Omental fat pad (tissue), 4 donors: ENCODE results near the gene GPR39. TPM values are rescaled to one million over a fixed set of nuclear protein-coding genes. Genes with fewer than 3 reads are reported as not detected.
"Not testable (repeated sequence)": the region's sequence is repeated elsewhere in the genome, so short reads cannot be mapped to it uniquely, and the experiment has no call there.

Experiments used
- ATAC-seq: fragments of 150-250 bp; one replicate; pipeline ENCODE4 v1.9.1; 2016; ENCODE audit warnings: mild to moderate bottlenecking, moderate library complexity; ENCODE audit not compliant: low FRiP score
- DNase-seq: peaks from one replicate; pipeline ENCODE4 v3.0.0-alpha.2; 2019; ENCODE audit warnings: low spot score
- CTCF ChIP-seq, 3 donors: fragments of 450-650 bp; IDR thresholded peaks; one replicate each; pipeline ENCODE4 v1.5.1; 2016 to 2017; ENCODE audit warnings: antibody characterized with exemption in 3 of 3, mild to moderate bottlenecking in 3 of 3, moderate library complexity in 2 of 3
- total RNA-seq, 4 donors: library from RNA; depleted of rRNA; stranded (reverse); fragments of >200 nt; gene quantifications; one replicate each; pipeline ENCODE4 v1.1.0, GENCODE V29; 2016

Gene GPR39
- total RNA-seq, 4 donors from 2014 or later: not detected

- TF ChIP-seq CTCF (IDR thresholded peaks at IDR 0.05): no peak
- ATAC-seq: no peak
These were observed 23.7 kb upstream of the GPR39 start for GRCh38 chr2:132392879-132393278.

GRCh38 chr2:132397042-132397441 is 19.6 kb upstream of the GPR39 start:
- not testable (repeated sequence) for ATAC-seq, DNase-seq

More at GRCh38 chr2:132392879-132393278, 23.7 kb upstream of the GPR39 start:
- DNase-seq: no peak

GRCh38 chr2:132400169-132400900 is 16.3 kb upstream of the GPR39 start:
- DNase-seq: no peak
- no peak for TF ChIP-seq CTCF (IDR thresholded peaks at IDR 0.05)
- peak; percentile 96 for ATAC-seq

- DNase-seq: no peak
- no peak for TF ChIP-seq CTCF (IDR thresholded peaks at IDR 0.05)
- ATAC-seq: no peak
These were observed 15.7 kb upstream of the GPR39 start for GRCh38 chr2:132400901-132401240.

GRCh38 chr2:132401326-132401725 is 15.3 kb upstream of the GPR39 start:
- no peak for ATAC-seq
- DNase-seq: no peak
- no peak for TF ChIP-seq CTCF (IDR thresholded peaks at IDR 0.05)

- DNase-seq (no peak), ATAC-seq (no peak)
- TF ChIP-seq CTCF (IDR thresholded peaks at IDR 0.05): no peak
These were observed 13.5 kb upstream of the GPR39 start for GRCh38 chr2:132403146-132403545.

GRCh38 chr2:132404056-132404455 is 12.5 kb upstream of the GPR39 start:
- no peak for DNase-seq
- TF ChIP-seq CTCF (IDR thresholded peaks at IDR 0.05): no peak
- no peak for ATAC-seq
